DMS114 treated with DMSO at 0.1 percent for 48 hours (cell line): ENCODE measurements around the gene GART.
A peak's percentile ranks its signal among the peaks of the same experiment; 100 is the strongest.

Experiments
- DNase-seq: peaks from one replicate; lab custom pipeline; 2025; ENCODE audit not compliant: unreplicated experiment; lab: John Stamatoyannopoulos, UW

The GART gene

DNA sequence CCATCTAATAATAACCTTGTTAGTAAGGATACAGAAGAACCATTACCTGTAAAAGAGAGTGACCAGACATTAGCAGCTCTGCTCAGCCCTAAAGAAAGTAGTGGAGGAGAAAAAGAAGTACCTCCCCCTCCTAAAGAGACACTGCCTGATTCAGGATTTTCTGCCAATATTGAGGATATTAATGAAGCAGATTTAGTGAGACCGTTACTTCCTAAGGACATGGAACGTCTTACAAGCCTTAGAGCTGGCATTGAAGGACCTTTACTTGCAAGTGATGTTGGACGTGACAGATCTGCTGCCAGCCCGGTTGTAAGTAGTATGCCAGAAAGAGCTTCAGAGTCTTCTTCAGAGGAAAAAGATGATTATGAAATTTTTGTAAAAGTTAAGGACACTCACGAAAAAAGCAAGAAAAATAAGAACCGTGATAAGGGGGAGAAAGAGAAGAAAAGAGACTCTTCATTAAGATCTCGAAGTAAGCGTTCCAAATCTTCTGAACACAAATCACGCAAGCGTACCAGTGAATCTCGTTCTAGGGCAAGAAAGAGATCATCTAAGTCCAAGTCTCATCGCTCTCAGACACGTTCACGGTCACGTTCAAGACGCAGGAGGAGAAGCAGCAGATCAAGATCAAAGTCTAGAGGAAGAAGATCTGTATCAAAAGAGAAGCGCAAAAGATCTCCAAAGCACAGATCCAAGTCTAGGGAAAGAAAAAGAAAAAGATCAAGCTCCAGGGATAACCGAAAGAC, 12.5 kb upstream of the GART start:
- no peak for DNase-seq

DNA sequence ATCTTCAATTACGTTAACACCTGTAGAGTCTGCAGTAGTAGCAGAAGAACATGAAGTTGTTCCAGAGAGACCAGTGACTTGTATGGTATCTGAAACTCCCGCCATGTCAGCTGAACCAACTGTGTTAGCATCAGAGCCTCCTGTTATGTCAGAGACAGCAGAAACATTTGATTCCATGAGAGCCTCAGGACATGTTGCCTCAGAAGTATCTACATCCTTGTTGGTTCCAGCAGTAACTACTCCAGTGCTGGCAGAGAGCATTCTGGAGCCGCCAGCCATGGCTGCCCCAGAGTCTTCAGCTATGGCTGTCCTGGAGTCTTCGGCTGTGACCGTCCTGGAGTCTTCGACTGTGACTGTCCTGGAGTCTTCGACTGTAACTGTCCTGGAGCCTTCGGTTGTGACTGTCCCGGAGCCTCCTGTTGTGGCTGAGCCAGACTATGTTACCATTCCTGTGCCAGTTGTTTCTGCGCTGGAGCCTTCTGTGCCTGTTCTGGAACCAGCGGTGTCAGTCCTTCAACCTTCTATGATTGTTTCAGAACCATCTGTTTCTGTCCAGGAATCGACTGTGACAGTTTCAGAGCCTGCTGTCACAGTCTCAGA, 11.2 kb upstream of the GART start:
- DNase-seq = no peak

DNA sequence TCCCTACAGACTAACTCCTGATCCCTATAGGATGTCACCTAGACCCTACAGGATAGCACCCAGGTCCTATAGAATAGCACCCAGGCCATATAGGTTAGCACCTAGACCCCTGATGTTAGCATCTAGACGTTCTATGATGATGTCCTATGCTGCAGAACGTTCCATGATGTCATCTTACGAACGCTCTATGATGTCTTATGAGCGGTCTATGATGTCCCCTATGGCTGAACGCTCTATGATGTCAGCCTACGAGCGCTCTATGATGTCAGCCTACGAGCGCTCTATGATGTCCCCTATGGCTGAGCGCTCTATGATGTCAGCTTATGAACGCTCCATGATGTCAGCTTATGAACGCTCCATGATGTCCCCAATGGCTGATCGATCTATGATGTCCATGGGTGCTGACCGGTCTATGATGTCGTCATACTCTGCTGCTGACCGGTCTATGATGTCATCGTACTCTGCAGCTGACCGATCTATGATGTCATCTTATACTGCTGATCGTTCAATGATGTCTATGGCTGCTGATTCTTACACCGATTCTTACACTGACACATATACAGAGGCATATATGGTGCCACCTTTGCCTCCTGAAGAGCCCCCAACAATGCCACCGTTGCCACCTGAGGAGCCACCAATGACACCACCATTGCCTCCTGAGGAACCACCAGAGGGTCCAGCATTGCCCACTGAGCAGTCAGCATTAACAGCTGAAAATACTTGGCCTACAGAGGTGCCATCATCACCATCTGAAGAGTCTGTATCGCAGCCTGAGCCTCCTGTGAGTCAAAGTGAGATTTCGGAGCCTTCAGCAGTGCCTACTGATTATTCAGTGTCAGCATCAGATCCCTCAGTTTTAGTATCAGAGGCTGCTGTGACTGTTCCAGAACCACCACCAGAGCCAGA, 10.4 kb upstream of the GART start:
- no peak for DNase-seq

DNA sequence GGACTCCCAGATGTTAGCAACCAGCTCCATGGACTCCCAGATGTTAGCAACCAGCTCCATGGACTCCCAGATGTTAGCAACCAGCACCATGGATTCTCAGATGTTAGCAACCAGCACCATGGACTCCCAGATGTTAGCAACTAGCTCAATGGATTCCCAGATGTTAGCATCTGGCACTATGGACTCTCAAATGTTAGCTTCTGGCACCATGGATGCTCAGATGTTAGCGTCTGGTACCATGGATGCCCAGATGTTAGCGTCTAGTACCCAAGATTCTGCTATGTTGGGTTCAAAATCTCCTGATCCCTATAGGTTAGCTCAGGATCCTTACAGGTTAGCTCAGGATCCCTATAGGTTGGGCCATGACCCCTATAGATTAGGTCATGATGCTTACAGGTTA, 9.7 kb upstream of the GART start:
- DNase-seq = no peak

DNA sequence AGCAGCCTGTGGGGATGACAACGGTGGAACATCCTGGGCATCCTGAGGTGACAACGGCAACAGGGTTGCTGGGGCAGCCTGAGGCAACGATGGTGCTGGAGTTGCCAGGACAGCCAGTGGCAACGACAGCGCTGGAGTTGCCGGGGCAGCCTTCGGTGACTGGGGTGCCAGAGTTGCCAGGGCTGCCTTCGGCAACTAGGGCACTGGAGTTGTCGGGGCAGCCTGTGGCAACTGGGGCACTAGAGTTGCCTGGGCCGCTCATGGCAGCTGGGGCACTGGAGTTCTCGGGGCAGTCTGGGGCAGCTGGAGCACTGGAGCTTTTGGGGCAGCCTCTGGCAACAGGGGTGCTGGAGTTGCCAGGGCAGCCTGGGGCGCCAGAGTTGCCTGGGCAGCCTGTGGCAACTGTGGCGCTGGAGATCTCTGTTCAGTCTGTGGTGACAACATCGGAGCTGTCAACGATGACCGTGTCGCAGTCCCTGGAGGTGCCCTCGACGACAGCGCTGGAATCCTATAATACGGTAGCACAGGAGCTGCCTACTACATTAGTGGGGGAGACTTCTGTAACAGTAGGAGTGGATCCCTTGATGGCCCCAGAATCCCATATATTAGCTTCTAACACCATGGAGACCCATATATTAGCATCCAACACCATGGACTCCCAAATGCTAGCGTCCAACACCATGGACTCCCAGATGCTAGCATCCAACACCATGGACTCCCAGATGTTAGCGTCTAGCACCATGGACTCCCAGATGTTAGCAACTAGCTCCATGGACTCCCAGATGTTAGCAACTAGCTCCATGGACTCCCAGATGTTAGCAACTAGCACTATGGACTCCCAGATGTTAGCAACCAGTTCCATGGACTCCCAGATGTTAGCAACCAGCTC, 9.1 kb upstream of the GART start:
- DNase-seq = no peak

DNA sequence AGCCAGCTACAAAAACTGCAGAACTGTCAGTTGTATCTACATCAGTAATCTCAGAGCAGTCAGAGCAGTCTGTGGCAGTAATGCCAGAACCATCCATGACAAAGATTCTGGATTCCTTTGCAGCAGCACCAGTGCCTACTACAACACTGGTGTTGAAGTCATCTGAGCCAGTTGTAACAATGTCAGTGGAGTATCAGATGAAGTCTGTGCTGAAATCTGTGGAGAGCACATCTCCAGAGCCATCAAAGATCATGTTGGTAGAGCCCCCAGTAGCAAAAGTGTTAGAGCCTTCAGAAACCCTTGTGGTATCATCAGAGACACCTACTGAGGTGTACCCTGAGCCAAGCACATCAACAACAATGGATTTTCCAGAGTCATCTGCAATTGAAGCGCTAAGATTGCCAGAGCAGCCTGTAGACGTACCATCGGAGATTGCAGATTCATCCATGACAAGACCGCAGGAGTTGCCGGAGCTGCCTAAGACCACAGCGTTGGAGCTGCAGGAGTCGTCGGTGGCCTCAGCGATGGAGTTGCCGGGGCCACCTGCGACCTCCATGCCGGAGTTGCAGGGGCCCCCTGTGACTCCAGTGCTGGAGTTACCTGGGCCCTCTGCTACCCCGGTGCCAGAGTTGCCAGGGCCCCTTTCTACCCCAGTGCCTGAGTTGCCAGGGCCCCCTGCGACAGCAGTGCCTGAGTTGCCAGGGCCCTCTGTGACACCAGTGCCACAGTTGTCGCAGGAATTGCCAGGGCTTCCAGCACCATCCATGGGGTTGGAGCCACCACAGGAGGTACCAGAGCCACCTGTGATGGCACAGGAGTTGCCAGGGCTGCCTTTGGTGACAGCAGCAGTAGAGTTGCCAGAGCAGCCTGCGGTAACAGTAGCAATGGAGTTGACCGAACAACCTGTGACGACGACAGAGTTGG, 8.2 kb upstream of the GART start:
- DNase-seq = no peak

DNA sequence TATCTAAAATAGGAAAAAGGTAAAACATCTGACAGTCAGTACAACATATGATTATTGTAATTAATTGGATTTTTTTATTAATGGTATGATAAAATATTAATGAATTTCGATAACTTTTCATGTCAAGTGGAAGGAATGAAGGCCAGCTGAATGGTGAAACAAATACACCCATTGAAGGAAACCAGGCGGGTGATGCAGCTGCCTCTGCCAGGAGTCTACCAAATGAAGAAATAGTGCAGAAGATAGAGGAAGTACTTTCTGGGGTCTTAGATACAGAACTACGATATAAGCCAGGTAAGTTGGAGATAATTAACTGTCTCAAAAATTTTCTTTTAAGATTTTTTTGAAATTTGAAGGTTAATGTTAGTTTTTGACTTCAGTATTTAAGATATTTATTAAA, 4.2 kb upstream of the GART start:
- no peak for DNase-seq

DNA sequence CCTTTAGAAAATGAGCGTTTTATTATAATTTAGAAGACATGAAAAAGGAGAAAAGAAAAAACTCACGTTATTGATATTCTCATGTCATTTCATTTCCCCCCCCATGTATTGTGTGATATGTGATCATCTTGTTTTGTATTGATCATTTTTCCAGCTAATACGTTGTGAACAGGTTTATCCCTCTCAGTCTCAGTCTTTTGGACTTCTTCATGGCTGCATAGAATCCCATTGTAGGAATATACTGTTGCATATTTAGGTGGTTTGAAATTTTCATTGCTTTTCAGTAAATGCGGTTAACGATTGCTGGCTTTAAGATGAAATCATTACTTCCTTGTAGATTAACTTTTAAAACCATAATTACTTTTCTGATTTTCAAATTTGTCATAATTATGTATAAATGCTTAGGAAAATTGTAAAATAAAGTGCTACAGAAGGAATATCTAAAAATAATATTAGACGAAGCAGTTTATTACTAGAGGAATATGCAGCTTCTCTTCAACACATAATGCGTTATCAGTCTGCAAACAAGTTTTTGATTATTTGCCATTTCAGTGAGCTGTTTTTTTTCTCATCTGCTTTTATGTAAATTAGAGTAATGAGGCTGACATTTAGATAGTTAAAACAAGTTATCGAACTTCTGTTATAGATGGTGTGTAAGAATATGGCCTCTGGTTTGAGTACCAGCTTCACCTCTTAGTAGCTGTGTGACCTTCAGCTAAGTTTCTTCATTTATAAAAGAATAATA, 2.7 kb upstream of the GART start:
- DNase-seq = no peak

DNA sequence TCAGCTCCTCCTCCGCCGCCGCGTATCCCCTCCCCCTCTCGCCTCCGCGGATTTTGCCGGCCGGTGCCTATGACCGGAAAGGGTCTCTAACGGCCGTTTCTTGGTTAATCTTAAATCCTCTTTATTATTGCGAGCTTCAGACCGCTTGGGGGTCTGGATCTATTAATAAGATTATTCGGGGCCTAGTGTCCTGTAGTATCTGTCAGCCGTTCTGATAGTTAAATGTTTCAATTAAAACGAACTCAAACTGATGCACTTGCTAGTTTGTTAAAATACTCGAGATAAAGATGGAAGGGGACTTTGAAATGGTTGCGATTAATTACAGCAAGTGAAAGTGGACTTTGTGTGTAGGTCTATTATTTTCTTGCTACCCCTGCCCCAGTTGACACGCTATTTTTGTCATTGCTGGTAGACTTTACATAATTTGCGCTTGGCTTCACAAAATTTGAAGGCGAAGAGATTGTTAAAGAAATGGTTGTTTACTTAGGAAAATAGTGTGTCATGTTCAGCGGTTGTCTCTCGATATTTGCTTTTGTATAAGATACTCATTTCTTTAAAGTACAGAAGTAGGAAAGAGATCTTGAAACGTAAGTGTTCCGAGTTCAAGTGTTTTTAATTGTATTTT, 1.7 kb upstream of the GART start:
- DNase-seq = peak; percentile 35

DNA sequence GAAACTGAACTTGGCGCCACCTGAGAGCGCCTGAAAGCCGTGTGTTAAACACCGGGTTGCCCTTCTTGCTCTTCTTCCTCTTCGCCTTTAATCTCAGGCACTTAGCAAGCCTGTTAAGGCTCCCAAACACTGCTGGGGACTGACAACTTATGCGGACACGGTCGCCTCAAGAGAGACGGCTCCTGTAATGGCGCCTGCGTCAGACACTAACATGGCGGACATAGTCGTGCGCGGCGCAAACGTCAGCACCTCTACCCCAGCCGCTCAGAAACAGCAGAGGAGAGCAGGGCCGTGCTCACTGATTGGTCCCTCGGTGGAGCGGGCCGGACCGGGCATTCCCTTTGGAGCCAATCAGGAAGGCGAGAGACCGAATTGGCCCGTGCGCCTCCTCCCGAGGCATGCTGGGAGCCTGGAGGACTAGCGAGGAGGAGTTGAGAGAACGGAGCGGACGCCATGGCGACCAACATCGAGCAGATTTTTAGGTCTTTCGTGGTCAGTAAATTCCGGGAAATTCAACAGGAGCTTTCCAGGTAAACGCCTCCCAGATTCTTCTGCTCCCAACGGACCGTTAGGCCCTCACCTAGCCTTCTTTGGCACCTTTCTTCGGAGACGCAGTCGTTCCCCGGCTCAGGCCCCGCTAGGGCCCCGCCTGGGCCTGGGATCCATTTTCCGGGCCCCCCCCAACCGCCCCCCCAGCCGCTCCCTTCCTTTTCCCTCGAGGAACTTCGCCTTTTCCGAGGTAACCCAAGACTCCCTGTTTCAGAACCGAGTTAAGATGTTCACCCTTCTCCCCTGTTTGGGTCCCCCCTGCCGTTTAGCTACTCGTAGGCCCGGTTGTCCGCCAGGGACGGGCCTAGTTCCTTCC, 955 bp upstream of the GART start, which contains the start of gene SON:
SON (plus strand) TSS at position 399 of the 865 bp plus-strand sequence; CDS start at position 454, 55 bp downstream.
- peak; percentile 94 for DNase-seq

DNA sequence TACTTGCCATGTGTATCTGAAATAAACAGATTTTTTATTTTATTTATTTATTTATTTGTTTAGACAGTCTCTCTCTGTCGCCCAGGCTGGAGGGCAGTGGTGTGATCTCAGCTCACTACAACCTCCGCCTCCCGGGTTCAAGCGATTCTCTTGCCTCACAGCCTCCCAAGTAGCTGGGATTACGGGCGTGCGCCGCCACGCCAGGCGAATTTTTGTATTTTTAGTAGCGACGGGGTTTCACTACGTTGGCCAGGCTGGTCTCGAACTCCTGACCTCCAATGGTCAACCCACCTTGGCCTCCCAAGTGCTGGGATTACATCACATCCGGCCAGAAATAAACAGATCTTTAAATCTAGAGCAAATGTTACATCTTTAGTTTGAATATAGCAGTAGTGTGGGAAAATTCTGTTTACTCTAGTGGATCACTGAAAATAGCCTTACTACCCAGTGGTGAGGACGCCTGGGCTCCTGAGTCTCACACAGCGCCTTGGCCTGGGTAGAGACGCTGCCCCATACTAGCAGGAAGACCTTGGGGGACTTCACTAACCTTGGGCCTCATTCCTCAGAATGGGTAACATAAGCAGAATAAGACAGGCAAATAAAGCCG, 709 bp downstream of the GART start:
- DNase-seq = no peak

DNA sequence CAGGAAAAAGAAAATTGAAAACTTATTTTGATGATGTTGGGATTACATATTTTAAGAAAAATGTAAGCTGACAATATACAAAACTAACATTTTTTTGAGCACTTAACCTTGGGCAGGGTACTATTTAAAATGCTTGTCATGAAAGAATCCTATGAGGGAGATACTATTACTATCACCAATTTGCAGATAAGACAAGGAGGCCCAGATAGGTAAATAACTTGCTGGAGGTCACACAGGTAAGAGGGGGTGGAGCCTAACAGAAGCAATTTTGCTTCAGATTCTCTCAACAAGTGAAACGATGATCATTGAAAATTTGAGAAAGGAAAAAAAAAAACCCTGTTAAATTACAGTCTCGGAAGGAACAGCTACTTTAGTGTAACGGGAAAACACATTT, 1.2 kb downstream of the GART start:
- no peak for DNase-seq

DNA sequence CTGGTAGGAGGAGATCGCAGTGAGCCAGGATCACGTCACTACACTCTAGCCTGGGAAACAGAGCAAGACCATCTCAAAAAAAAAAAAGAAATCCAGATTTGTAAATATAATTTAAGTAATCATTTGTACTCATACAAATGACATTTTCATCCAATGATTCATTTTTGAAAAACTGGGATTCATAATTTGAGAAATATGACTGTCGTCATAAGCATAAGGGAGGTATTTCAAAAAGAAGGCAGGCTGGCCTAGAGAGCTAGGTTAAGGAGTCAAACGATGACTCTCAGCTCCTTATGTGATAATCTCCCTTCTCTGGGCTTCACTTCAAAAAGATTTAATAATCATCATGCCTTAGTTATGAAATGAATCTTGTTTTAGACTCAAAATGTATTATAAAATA, 2.3 kb downstream of the GART start:
- no peak for DNase-seq

DNA sequence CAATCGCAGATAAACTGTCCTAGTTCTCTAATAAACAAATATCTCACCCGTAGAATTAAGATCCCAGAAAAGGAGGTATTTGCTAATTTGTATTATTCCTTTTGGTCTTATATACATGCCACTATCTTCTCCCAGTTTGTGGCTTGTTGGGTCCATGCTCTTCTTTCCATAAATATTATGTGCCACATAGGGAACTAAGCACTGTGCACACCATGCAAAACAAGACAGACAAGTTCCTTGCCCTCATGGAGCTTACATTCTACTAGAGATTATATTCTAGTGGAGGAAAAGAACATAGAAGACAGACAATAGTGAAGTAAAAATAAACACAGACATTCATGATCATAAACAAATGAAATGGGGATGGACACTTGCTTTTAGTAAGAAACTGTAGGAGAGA, 4.7 kb downstream of the GART start:
- no peak for DNase-seq

DNA sequence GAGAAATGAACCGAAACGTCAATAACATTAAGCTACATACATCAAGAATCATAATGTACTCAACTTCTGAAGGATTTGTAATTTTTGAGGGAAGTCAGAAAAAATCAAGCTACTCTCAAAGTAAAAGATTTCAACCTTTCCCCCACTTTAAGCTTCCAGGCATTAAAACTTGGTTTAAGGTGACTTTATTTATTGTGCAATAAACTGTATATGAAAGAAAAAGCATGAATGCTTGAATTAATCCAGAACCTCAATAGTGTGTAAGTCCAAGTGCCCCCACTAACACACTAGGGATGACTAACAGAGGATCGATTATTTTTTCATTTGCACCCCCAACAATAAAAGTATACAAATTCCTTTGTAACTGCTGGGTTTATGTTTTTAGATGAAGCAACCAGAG, 10.9 kb downstream of the GART start:
- no peak for DNase-seq

DNA sequence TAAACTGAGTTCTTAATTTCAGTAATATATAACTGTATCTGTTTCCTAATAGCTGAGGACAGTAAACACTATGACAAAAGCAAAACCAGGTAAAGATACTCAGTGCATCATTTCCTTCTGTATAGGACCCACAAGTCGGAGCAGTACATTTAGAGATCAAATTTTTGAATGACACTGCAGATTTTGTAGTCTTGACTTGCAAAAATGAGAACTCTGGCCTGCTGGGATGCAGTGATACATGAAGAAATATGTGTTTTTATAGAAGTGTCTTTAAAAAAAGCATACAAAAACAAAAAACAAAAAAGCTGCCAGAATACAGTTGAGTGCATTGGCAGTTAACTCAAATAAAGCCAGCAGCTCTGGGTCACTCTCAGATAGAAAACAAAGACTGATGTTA, 19.0 kb downstream of the GART start:
- DNase-seq = no peak

DNA sequence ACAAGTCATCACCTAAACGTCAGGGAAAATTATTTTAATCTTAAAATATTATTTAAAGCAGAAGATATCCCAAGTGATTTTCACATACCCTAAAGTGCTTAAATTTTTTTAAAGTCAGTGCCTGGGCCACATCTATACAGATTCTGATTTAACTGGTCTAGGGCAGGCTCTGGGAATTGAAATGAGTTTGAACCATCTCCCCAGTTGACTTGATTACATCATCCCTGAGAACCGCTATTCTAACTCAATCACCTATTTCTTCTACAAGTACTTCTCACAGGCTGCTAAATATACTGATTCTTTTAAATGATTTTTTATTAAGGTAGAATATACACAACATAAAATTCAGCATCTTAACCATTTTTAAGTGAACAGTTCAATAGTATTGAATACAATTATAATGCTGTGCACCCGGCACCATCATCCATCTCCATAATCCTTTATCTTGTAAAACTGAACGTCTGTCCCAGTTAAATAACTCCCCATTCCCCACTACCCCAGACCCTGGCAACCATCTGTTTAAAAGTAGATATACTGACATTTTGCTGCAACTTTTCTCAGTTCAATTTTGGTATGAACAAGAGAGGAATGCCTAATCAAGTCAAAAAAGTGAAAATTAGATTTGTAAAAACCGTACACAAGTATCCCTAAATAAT, 19.5 kb downstream of the GART start:
- no peak for DNase-seq
